OCI-M2 (cell line): Measurements from ENCODE around the gene SULT1B1.
"Not testable (repeated sequence)": the region's sequence is repeated elsewhere in the genome, so short reads cannot be mapped to it uniquely, and the experiment has no call there.

Experiments used
- DNase-seq: peaks from one replicate; lab custom pipeline; 2025; ENCODE audit not compliant: unreplicated experiment; lab: John Stamatoyannopoulos, UW

The SULT1B1 gene

GRCh38 chr4:69760455-69760854 is at the start of gene SULT1B1:
SULT1B1 (minus strand) TSS chr4:69760620; CDS start chr4:69755217, 5,403 bp downstream.
- no peak for DNase-seq

- no peak for DNase-seq
Observed at GRCh38 chr4:69800599-69800998, 40.2 kb upstream of the SULT1B1 start.

- no peak for DNase-seq
Observed at GRCh38 chr4:69799337-69799736, 38.9 kb upstream of the SULT1B1 start.

- DNase-seq: no peak
Observed at GRCh38 chr4:69793732-69794131, 33.3 kb upstream of the SULT1B1 start.

GRCh38 chr4:69787879-69788278 is 27.5 kb upstream of the SULT1B1 start:
- DNase-seq: no peak

GRCh38 chr4:69786547-69786946 is 26.1 kb upstream of the SULT1B1 start:
- no peak for DNase-seq

- no peak for DNase-seq
Observed at GRCh38 chr4:69785211-69785831, 24.9 kb upstream of the SULT1B1 start.

- no peak for DNase-seq
Observed at GRCh38 chr4:69782651-69783310, 22.4 kb upstream of the SULT1B1 start.

- DNase-seq: no peak
Observed at GRCh38 chr4:69781458-69782418, 21.3 kb upstream of the SULT1B1 start.

- DNase-seq: no peak
Observed at GRCh38 chr4:69780141-69780540, 19.7 kb upstream of the SULT1B1 start.

GRCh38 chr4:69776696-69777095 is 16.3 kb upstream of the SULT1B1 start:
- no peak for DNase-seq

GRCh38 chr4:69775321-69775867 is 15.0 kb upstream of the SULT1B1 start:
- DNase-seq: no peak

- no peak for DNase-seq
Observed at GRCh38 chr4:69773484-69773883, 13.1 kb upstream of the SULT1B1 start.

GRCh38 chr4:69768554-69768953 is 8.1 kb upstream of the SULT1B1 start:
- DNase-seq: not testable (repeated sequence)

GRCh38 chr4:69765751-69766150 is 5.3 kb upstream of the SULT1B1 start:
- no peak for DNase-seq

GRCh38 chr4:69764311-69764710 is 3.9 kb upstream of the SULT1B1 start:
- DNase-seq: no peak

- DNase-seq: no peak
Observed at GRCh38 chr4:69763233-69763632, 2.8 kb upstream of the SULT1B1 start.

GRCh38 chr4:69759189-69759604 is 1.2 kb downstream of the SULT1B1 start:
- no peak for DNase-seq

GRCh38 chr4:69757464-69757863 is 3.0 kb downstream of the SULT1B1 start:
- DNase-seq: no peak

GRCh38 chr4:69754926-69755580 is 5.4 kb downstream of the SULT1B1 start:
- DNase-seq: no peak

- no peak for DNase-seq
Observed at GRCh38 chr4:69753686-69754085, 6.7 kb downstream of the SULT1B1 start.
